Subcutaneous abdominal adipose tissue (tissue), 5 donors: ENCODE measurements around the gene CCNQ.

ENCODE experiments used
- H3K27ac ChIP-seq: one replicate; pipeline ENCODE4 v1.7.0; 2013; ENCODE audit warnings: low read depth, mild to moderate bottlenecking, inconsistent platforms, low read length, moderate library complexity
- H3K27me3 ChIP-seq, 5 donors: one replicate each; pipeline ENCODE4 v1.7.0; 2013; ENCODE audit warnings: low read length in 5 of 5, inconsistent platforms in 1 of 5; ENCODE audit not compliant: control insufficient read depth in 5 of 5, insufficient read depth in 4 of 5
- H3K36me3 ChIP-seq, 5 donors: one replicate each; pipeline ENCODE4 v1.7.0; 2013; ENCODE audit warnings: low read length in 5 of 5; ENCODE audit not compliant: control insufficient read depth in 5 of 5, insufficient read depth in 5 of 5
- H3K4me1 ChIP-seq, 5 donors: one replicate each; pipeline ENCODE4 v1.7.0; 2013; ENCODE audit warnings: low read length in 5 of 5, mild to moderate bottlenecking in 3 of 5, moderate library complexity in 1 of 5; ENCODE audit not compliant: control insufficient read depth in 5 of 5, insufficient read depth in 5 of 5
- H3K4me3 ChIP-seq, 5 donors: one replicate each; pipeline ENCODE4 v1.7.0; 2013; ENCODE audit warnings: low read length in 5 of 5, low read depth in 1 of 5
- H3K9ac ChIP-seq, 5 donors: one replicate each; pipeline ENCODE4 v1.7.0; 2013; ENCODE audit warnings: low read length in 5 of 5, mild to moderate bottlenecking in 4 of 5, moderate library complexity in 3 of 5
- H3K9me3 ChIP-seq, 5 donors: one replicate each; pipeline ENCODE4 v1.7.0; 2013; ENCODE audit warnings: low read length in 5 of 5; ENCODE audit not compliant: control insufficient read depth in 5 of 5
- donor health status: healthy.
- donor health status: healthy.
- donor health status: healthy.
- donor health status: healthy.
- donor health status: healthy.

CCNQ gene

GRCh38 chrX:153578200-153578835, 20.6 kb downstream of the CCNQ start:
- Histone ChIP-seq H3K27me3 (peaks cover under 1 to 47% (median 35%) of the 10 kb centered on the region in 5 donors), H3K27ac (no peak overlapping the region), H3K4me3 (no peak overlapping the region)

GRCh38 chrX:153576961-153577360, 22.0 kb downstream of the CCNQ start:
- no peaks in the 10 kb centered on the region for H3K36me3 ChIP-seq
- peaks cover 8 to 53% (median 42%) of the 10 kb centered on the region in 5 donors for H3K27me3 ChIP-seq
- peaks cover 0 to 2% (median 0%) of the 10 kb centered on the region in 5 donors for H3K9me3 ChIP-seq
- H3K9ac ChIP-seq: no peak overlapping the region
- H3K4me3 ChIP-seq: no peak overlapping the region
- no peak overlapping the region for H3K27ac ChIP-seq
- H3K4me1 ChIP-seq: peaks cover 0 to 2% (median 0%) of the 10 kb centered on the region in 5 donors

More at GRCh38 chrX:153578200-153578835, 20.6 kb downstream of the CCNQ start:
- no peaks in the 10 kb centered on the region for H3K9me3 ChIP-seq
- no peak overlapping the region for H3K9ac ChIP-seq
- H3K36me3 ChIP-seq: no peaks in the 10 kb centered on the region
- H3K4me1 ChIP-seq: peaks cover 0 to 4% (median 0%) of the 10 kb centered on the region in 5 donors

- peaks cover 0 to 5% (median 0%) of the 10 kb centered on the region in 5 donors for H3K4me1 ChIP-seq
- H3K4me3 ChIP-seq: no peak overlapping the region
- H3K27me3 ChIP-seq: peaks cover 8 to 51% (median 40%) of the 10 kb centered on the region in 5 donors
- no peak overlapping the region for H3K9ac ChIP-seq
- H3K36me3 ChIP-seq: no peaks in the 10 kb centered on the region
- no peak overlapping the region for H3K27ac ChIP-seq
- peaks cover 0 to 4% (median 0%) of the 10 kb centered on the region in 5 donors for H3K9me3 ChIP-seq
Observed at GRCh38 chrX:153576239-153576870, 22.6 kb downstream of the CCNQ start.

GRCh38 chrX:153573984-153574383, 25.0 kb downstream of the CCNQ start:
- Histone ChIP-seq H3K27ac (no peak overlapping the region), H3K27me3 (peaks cover 8 to 58% (median 38%) of the 10 kb centered on the region in 5 donors), H3K9me3 (peaks cover 0 to 4% (median 0%) of the 10 kb centered on the region in 5 donors), H3K4me1 (peaks cover 0 to 12% (median 0%) of the 10 kb centered on the region in 5 donors), H3K4me3 (no peak overlapping the region), H3K9ac (no peak overlapping the region), H3K36me3 (no peaks in the 10 kb centered on the region)

GRCh38 chrX:153572601-153573000, 26.3 kb downstream of the CCNQ start:
- Histone ChIP-seq H3K36me3 (no peaks in the 10 kb centered on the region), H3K27ac (no peak overlapping the region), H3K4me1 (peaks cover 0 to 12% (median 0%) of the 10 kb centered on the region in 5 donors), H3K4me3 (no peak overlapping the region), H3K9ac (no peak overlapping the region), H3K27me3 (peaks cover 8 to 62% (median 41%) of the 10 kb centered on the region in 5 donors), H3K9me3 (peaks cover 0 to 4% (median 0%) of the 10 kb centered on the region in 5 donors)

GRCh38 chrX:153571534-153571908, 27.4 kb downstream of the CCNQ start:
- Histone ChIP-seq H3K4me1 (peaks cover 0 to 12% (median 0%) of the 10 kb centered on the region in 5 donors), H3K36me3 (no peaks in the 10 kb centered on the region), H3K27ac (no peak overlapping the region), H3K4me3 (no peak overlapping the region), H3K27me3 (peaks cover 8 to 67% (median 44%) of the 10 kb centered on the region in 5 donors), H3K9me3 (peaks cover 0 to 4% (median 0%) of the 10 kb centered on the region in 5 donors), H3K9ac (no peak overlapping the region)

GRCh38 chrX:153569475-153569874, 29.5 kb downstream of the CCNQ start:
- Histone ChIP-seq H3K9me3 (peaks cover 0 to 4% (median 0%) of the 10 kb centered on the region in 5 donors), H3K36me3 (no peaks in the 10 kb centered on the region), H3K4me3 (no peak overlapping the region), H3K27ac (no peak overlapping the region), H3K4me1 (peaks cover 0 to 12% (median 0%) of the 10 kb centered on the region in 5 donors), H3K27me3 (peaks cover 8 to 59% (median 39%) of the 10 kb centered on the region in 5 donors), H3K9ac (no peak overlapping the region)

GRCh38 chrX:153568451-153569011, 30.4 kb downstream of the CCNQ start:
- no peak overlapping the region for H3K4me3 ChIP-seq
- peaks cover 0 to 4% (median 0%) of the 10 kb centered on the region in 5 donors for H3K9me3 ChIP-seq
- peaks cover 8 to 53% (median 37%) of the 10 kb centered on the region in 5 donors for H3K27me3 ChIP-seq
- no peaks in the 10 kb centered on the region for H3K36me3 ChIP-seq
- H3K9ac ChIP-seq: no peak overlapping the region
- no peak overlapping the region for H3K27ac ChIP-seq
- H3K4me1 ChIP-seq: peaks cover 0 to 11% (median 0%) of the 10 kb centered on the region in 5 donors

GRCh38 chrX:153565996-153566580, 32.9 kb downstream of the CCNQ start:
- Histone ChIP-seq H3K4me3 (no peak overlapping the region), H3K9me3 (peaks cover 0 to 4% (median 0%) of the 10 kb centered on the region in 5 donors), H3K36me3 (no peaks in the 10 kb centered on the region), H3K4me1 (peaks cover 0 to 4% (median 0%) of the 10 kb centered on the region in 5 donors), H3K27me3 (peaks cover 0 to 45% (median 37%) of the 10 kb centered on the region in 5 donors), H3K9ac (no peak overlapping the region), H3K27ac (no peak overlapping the region)
